Measurements from ENCODE around the gene CCDC77.

Gene CCDC77

GRCh38 chr12:450438-450837 is 49.0 kb downstream of the CCDC77 start:
- no peak for TF ChIP-seq CTCF (IDR thresholded peaks at IDR 0.05; ENCODE audit: extremely low read depth, insufficient read depth, missing control alignments)

DNA sequence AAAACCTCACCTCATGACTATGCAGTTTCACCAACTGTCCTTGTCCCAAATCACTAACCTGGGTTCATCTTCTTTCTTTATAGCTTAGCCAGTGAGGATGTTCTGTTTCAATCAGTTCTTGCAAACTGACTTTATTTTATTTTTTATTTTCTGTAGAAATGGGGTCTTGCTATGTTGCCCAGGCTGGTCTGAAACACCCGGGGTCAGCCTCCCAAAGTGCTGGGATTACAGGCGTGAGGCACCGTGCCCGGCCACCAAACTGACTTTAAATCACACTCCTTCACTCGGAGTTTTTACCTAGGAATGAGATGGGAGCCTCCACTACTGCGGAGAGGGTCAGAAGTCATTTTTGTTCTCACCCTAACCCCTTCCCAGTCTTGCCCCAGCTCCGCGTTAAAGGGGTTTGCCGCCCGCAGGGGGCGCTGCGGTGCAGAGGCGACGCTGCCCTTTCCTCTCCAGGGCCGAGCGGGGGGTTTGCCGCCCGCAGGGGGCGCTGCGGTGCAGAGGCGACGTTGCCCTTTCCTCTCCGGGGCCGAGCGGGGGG is 51.3 kb downstream of the CCDC77 start:
- peak; percentile 74 for DNase-seq (ENCODE audit: low spot score)
- in situ Hi-C loops (cut with MboI; ENCODE audit: low pct_unique_long_range_greater_than_20kb, low sequenced_read_pairs, unreplicated experiment) = loop anchor here (10.0 kb wide), 1 partner anchor 92 kb away; no protein-coding TSS in a partner anchor
- TF ChIP-seq CTCF (IDR thresholded peaks at IDR 0.05; ENCODE audit: extremely low read depth, insufficient read depth, missing control alignments) = peak; percentile 90

More at GRCh38 chr12:450438-450837, 49.0 kb downstream of the CCDC77 start:
- in situ Hi-C loops (cut with MboI; ENCODE audit: low pct_unique_long_range_greater_than_20kb, low sequenced_read_pairs, unreplicated experiment) = loop anchor here (10.0 kb wide), 1 partner anchor 94 kb away; no protein-coding TSS in a partner anchor
- DNase-seq (ENCODE audit: low spot score) = no peak

DNA sequence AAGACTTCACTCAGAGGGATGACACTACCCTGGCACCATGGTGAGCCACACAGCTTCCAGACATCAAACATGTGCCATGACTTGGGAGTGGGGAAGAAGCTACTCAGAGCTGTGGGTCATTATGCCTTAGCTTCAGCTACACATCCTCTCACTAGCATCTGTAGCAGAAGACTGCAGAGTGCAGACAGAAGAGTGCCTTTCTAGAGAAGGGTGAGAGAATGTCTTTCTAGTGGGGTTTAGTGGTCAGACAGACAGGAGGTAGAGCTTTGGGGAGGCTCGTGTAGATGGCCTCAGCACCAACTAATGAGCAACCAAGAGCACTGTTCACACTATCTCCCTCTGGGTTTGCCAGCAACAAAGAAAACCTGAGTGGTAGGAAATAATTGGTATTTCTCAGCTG is 53.4 kb downstream of the CCDC77 start:
- no peak for DNase-seq (ENCODE audit: low spot score)
- in situ Hi-C loops (cut with MboI; ENCODE audit: low pct_unique_long_range_greater_than_20kb, low sequenced_read_pairs, unreplicated experiment) = loop anchor here (10.0 kb wide), 1 partner anchor 90 kb away; no protein-coding TSS in a partner anchor
- TF ChIP-seq CTCF (IDR thresholded peaks at IDR 0.05; ENCODE audit: extremely low read depth, insufficient read depth, missing control alignments) = no peak

DNA sequence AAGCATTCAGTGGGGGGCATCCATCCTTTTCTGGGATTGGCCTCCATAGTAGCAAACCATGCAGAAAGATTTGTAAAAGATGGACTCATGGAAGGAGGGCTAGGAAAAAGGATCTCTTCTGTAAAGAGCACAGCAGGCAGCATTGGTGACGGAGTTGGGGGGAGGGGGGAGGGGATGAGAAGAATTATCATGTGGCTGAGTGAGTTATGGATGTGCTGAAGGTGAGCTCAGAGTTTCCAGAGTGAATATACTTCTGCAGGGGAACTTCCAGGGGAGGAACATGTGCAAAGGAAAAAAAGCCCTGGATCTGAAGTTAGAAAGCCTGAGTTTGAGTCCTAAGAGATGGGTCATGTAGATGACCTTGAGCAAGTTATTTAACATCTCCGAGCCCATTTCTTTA is 54.4 kb downstream of the CCDC77 start:
- no peak for DNase-seq (ENCODE audit: low spot score)
- in situ Hi-C loops (cut with MboI; ENCODE audit: low pct_unique_long_range_greater_than_20kb, low sequenced_read_pairs, unreplicated experiment) = loop anchor here (10.0 kb wide), 1 partner anchor 89 kb away; no protein-coding TSS in a partner anchor
- TF ChIP-seq CTCF (IDR thresholded peaks at IDR 0.05; ENCODE audit: extremely low read depth, insufficient read depth, missing control alignments) = no peak

- no peak for TF ChIP-seq CTCF (IDR thresholded peaks at IDR 0.05; ENCODE audit: extremely low read depth, insufficient read depth, missing control alignments)
- in situ Hi-C loops (cut with MboI; ENCODE audit: low pct_unique_long_range_greater_than_20kb, low sequenced_read_pairs, unreplicated experiment) = loop anchor here (10.0 kb wide), 1 partner anchor 87 kb away; no protein-coding TSS in a partner anchor
- DNase-seq (ENCODE audit: low spot score) = peak; percentile 35
Measured at GRCh38 chr12:457676-458075, 56.2 kb downstream of the CCDC77 start.

GRCh38 chr12:459050-459429 is 57.6 kb downstream of the CCDC77 start:
- in situ Hi-C loops (cut with MboI; ENCODE audit: low pct_unique_long_range_greater_than_20kb, low sequenced_read_pairs, unreplicated experiment) = loop anchor here (10.0 kb wide), 1 partner anchor 86 kb away; no protein-coding TSS in a partner anchor

More at GRCh38 chr12:459050-459429, 57.6 kb downstream of the CCDC77 start:
- TF ChIP-seq CTCF (IDR thresholded peaks at IDR 0.05; ENCODE audit: extremely low read depth, insufficient read depth, missing control alignments) = no peak
- DNase-seq (ENCODE audit: low spot score) = no peak

All from GM13977 (cell line).